ENCODE data around the gene HMCN1. TPM values are rescaled to one million over a fixed set of nuclear protein-coding genes. Genes with fewer than 3 reads are reported as not detected.
A peak's percentile ranks its signal among the peaks of the same experiment; 100 is the strongest.
"Not testable (repeated sequence)": the region's sequence is repeated elsewhere in the genome, so short reads cannot be mapped to it uniquely, and the experiment has no call there.

Gene HMCN1
- total RNA-seq, 4 donors from 2014 or later: 3.3 to 8.9 (median 6.6) TPM

GRCh38 chr1:186149591-186149990 is 415.4 kb downstream of the HMCN1 start:
- Histone ChIP-seq H3K27me3 (no peaks in the 10 kb centered on the region), H3K27ac (no peak overlapping the region), H3K36me3 (no peaks in the 10 kb centered on the region), H3K9me3 (no peaks in the 10 kb centered on the region), H3K4me3 (replicated peaks in 1 of 3) (no peak overlapping the region), H3K4me1 (no peaks in the 10 kb centered on the region)
- TF ChIP-seq CTCF (IDR thresholded peaks at IDR 0.05) (no peak), POLR2A (IDR thresholded peaks at IDR 0.05) (no peak)
- intact Hi-C loops (cut with DNase I): no loop called here
- DNase-seq: no peak
- 31 to 38% methylated on average over 2 of the region's 2 CpGs for WGBS, 2 donors

- intact Hi-C loops (cut with DNase I): no loop called here
- H3K4me1 ChIP-seq: no peaks in the 10 kb centered on the region
- H3K36me3 ChIP-seq: no peaks in the 10 kb centered on the region
- H3K27me3 ChIP-seq: no peaks in the 10 kb centered on the region
- 66 to 67% methylated on average over 3 of the region's 3 CpGs for WGBS, 2 donors
- DNase-seq: no peak
- no peak overlapping the region for H3K4me3 ChIP-seq (replicated peaks in 1 of 3)
- no peaks in the 10 kb centered on the region for H3K9me3 ChIP-seq
- H3K27ac ChIP-seq: no peak overlapping the region
- TF ChIP-seq POLR2A (IDR thresholded peaks at IDR 0.05) (no peak), CTCF (IDR thresholded peaks at IDR 0.05) (no peak)
Observed at GRCh38 chr1:186152227-186152619, 418.0 kb downstream of the HMCN1 start.

GRCh38 chr1:186152620-186153239 is 418.5 kb downstream of the HMCN1 start:
- intact Hi-C loops (cut with DNase I): no loop called here
- Histone ChIP-seq H3K4me3 (replicated peaks in 1 of 3) (no peak overlapping the region), H3K36me3 (no peaks in the 10 kb centered on the region), H3K27me3 (no peaks in the 10 kb centered on the region), H3K9me3 (no peaks in the 10 kb centered on the region), H3K27ac (no peak overlapping the region), H3K4me1 (no peaks in the 10 kb centered on the region)
- DNase-seq: no peak
- 69 to 80% methylated on average over 5 of the region's 5 CpGs for WGBS, 2 donors
- TF ChIP-seq POLR2A (IDR thresholded peaks at IDR 0.05): no peak
- no peak for TF ChIP-seq CTCF (IDR thresholded peaks at IDR 0.05)

GRCh38 chr1:186154651-186155050 is 420.5 kb downstream of the HMCN1 start:
- Histone ChIP-seq H3K9me3 (no peaks in the 10 kb centered on the region), H3K27me3 (no peaks in the 10 kb centered on the region), H3K4me3 (replicated peaks in 1 of 3) (no peak overlapping the region), H3K27ac (no peak overlapping the region), H3K36me3 (no peaks in the 10 kb centered on the region), H3K4me1 (no peaks in the 10 kb centered on the region)
- intact Hi-C loops (cut with DNase I): loop anchor here (5.0 kb wide), 1 partner anchor 58 kb away; no protein-coding TSS in a partner anchor
- DNase-seq: no peak
- 70 to 77% methylated on average over 1 of the region's 1 CpG for WGBS, 2 donors
- TF ChIP-seq CTCF (IDR thresholded peaks at IDR 0.05) (no peak), POLR2A (IDR thresholded peaks at IDR 0.05) (no peak)

- intact Hi-C loops (cut with DNase I): loop anchor here (5.0 kb wide), 1 partner anchor 57 kb away; no protein-coding TSS in a partner anchor
- no peaks in the 10 kb centered on the region for H3K36me3 ChIP-seq
- H3K9me3 ChIP-seq: no peaks in the 10 kb centered on the region
- peak in 5 of 6 experiments; percentile 32 to 74 (median 61) for TF ChIP-seq CTCF (IDR thresholded peaks at IDR 0.05)
- no peak for TF ChIP-seq POLR2A (IDR thresholded peaks at IDR 0.05)
- H3K4me3 ChIP-seq (replicated peaks in 1 of 3): no peak overlapping the region
- no peaks in the 10 kb centered on the region for H3K4me1 ChIP-seq
- no peaks in the 10 kb centered on the region for H3K27me3 ChIP-seq
- WGBS, 2 donors: 60 to 62% methylated on average over 1 of the region's 1 CpG
- H3K27ac ChIP-seq: no peak overlapping the region
- peak in 1 of 2 donors; percentile 16 for DNase-seq
Observed at GRCh38 chr1:186155594-186155993, 421.4 kb downstream of the HMCN1 start.

- H3K27ac ChIP-seq; H3K27me3 ChIP-seq; H3K9me3 ChIP-seq; H3K36me3 ChIP-seq; H3K4me1 ChIP-seq; H3K4me3 ChIP-seq (replicated peaks in 1 of 3); DNase-seq; intact Hi-C loops (cut with DNase I): not testable (repeated sequence)
- WGBS, 2 donors: 90 to 96% methylated on average over 7 of the region's 7 CpGs
Observed at GRCh38 chr1:186162895-186163294, 428.7 kb downstream of the HMCN1 start.

Data from thyroid gland (tissue), 4 donors.